Prostate gland (tissue), 2 donors: ENCODE data around the gene SPATA6L.

ENCODE experiments used
- POLR2A ChIP-seq: fragments of 450-650 bp; IDR thresholded peaks from one replicate; pipeline ENCODE4 v1.6.1; 2016; ENCODE audit warnings: antibody characterized with exemption, mild to moderate bottlenecking
- TF ChIP-seq, protein P1 (sequence below), 4 experiments: fragments of 200-600 bp in 2 of 4; fragments of 450-650 bp in 2 of 4; sonication (generic) in 2 of 4; IDR thresholded peaks; 1 replicate in 3 of 4; 2 replicates in 1 of 4; pipeline ENCODE4 v1.5.1; 2016 to 2019; ENCODE audit warnings: antibody characterized with exemption in 4 of 4, mild to moderate bottlenecking in 2 of 4, moderate library complexity in 2 of 4

DNA sequence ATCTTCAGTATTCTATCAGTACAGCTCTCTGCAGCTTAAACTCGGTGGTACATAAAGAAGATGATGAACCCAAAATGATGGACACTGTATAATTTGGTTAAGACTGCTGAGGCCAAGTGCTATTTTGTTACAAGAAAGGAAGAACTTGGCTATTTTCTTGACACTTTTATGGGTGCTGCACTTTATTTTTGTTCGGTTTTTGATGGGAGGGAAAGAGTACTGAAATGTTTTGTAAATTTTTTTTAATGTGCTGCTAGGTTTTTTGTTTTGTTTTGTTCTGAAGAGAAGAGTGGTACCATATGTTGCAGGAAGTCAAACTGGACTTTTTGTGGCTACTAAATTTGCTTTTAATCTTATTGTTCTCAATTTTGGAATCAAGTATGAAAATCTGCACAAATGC is 39.7 kb upstream of the SPATA6L start:
- TF ChIP-seq, protein P1, sequence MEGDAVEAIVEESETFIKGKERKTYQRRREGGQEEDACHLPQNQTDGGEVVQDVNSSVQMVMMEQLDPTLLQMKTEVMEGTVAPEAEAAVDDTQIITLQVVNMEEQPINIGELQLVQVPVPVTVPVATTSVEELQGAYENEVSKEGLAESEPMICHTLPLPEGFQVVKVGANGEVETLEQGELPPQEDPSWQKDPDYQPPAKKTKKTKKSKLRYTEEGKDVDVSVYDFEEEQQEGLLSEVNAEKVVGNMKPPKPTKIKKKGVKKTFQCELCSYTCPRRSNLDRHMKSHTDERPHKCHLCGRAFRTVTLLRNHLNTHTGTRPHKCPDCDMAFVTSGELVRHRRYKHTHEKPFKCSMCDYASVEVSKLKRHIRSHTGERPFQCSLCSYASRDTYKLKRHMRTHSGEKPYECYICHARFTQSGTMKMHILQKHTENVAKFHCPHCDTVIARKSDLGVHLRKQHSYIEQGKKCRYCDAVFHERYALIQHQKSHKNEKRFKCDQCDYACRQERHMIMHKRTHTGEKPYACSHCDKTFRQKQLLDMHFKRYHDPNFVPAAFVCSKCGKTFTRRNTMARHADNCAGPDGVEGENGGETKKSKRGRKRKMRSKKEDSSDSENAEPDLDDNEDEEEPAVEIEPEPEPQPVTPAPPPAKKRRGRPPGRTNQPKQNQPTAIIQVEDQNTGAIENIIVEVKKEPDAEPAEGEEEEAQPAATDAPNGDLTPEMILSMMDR (IDR thresholded peaks at IDR 0.05): no peak
- no peak for TF ChIP-seq POLR2A
